GM18505 (cell line): Measurements from ENCODE around the gene CNNM1.

ENCODE experiments used
- ATAC-seq: cut with Tn5 transposase; IDR thresholded peaks from one replicate; pipeline ENCODE4 v1.9.1; 2021; ENCODE audit not compliant: unreplicated experiment
- POLR2A ChIP-seq: IDR thresholded peaks from 4 replicates; pipeline ENCODE4 v1.6.1; 2011; ENCODE audit warnings: borderline replicate concordance; ENCODE audit not compliant: insufficient read depth, insufficient read length; ENCODE audit errors: extremely low read depth

CNNM1 gene

GRCh38 chr10:99318475-99318874, 10.7 kb upstream of the CNNM1 start:
- TF ChIP-seq POLR2A: no peak
- ATAC-seq: no peak

- no peak for TF ChIP-seq POLR2A
- ATAC-seq: no peak
Observed at GRCh38 chr10:99325281-99325680, 3.9 kb upstream of the CNNM1 start.

GRCh38 chr10:99326871-99327270, 2.3 kb upstream of the CNNM1 start:
- TF ChIP-seq POLR2A: no peak
- ATAC-seq: no peak

- ATAC-seq: no peak
- TF ChIP-seq POLR2A: no peak
Observed at GRCh38 chr10:99328579-99329303, 415 bp upstream of the CNNM1 start.

- TF ChIP-seq POLR2A: no peak
- ATAC-seq: peak; percentile 45
Observed at GRCh38 chr10:99329554-99330346, 594 bp downstream of the CNNM1 start.

- no peak for TF ChIP-seq POLR2A
- ATAC-seq: no peak
Observed at GRCh38 chr10:99330347-99330924, 1.3 kb downstream of the CNNM1 start.

- no peak for ATAC-seq
- no peak for TF ChIP-seq POLR2A
Observed at GRCh38 chr10:99331207-99331803, 2.1 kb downstream of the CNNM1 start.

DNA sequence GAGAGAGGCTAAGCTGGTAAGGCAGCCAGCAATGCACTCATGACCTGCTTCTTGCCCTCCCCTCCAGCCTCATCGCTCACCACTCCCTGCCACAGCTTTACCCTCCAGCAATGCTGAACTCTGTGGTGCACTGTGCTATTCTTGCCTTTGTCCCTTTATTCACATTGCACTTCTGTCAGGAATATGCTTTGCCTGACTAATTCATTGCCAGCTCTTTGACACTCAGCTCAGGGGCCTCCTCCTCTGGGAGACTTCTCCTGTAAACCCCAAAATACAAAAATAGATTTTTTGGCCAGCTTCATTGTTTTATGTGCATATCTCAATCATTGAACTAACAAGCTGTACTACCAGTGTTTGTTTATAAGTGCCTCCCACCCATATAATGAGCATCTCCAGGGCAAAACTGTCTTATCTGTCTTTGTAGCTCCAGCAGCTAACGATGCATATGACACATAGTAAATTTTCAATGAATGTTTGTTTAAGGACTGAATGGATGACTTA, 8.2 kb downstream of the CNNM1 start:
- no peak for ATAC-seq

GRCh38 chr10:99337901-99338300, 8.7 kb downstream of the CNNM1 start:
- ATAC-seq: no peak
- TF ChIP-seq POLR2A: no peak

More for the DNA sequence above, 8.2 kb downstream of the CNNM1 start:
- no peak for TF ChIP-seq POLR2A

- no peak for ATAC-seq
Observed at GRCh38 chr10:99339077-99339476, 9.9 kb downstream of the CNNM1 start.

DNA sequence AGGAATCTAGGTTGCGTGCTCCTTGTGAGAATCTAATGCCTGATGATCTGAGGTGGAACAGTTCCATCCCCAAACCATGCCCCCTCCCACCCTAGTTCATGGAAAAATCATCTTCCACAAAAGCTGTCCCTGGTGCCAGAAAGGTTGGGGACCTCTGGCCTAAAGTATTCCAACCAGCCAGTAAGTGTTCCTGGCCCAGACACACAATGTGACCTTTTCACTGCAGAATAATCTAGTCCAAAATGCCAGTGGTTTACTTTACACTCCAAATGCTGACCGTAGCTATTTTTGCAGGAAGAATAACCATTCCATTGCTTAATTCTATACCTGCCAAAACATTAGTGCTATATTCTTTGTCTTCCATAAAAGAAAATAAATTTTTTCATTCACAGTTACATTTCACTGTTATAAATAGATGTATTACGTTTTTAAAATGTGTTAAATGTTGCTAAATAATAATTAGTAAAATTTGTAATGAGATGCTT, 10.4 kb downstream of the CNNM1 start:
- ATAC-seq: no peak
- no peak for TF ChIP-seq POLR2A

More at GRCh38 chr10:99339077-99339476, 9.9 kb downstream of the CNNM1 start:
- TF ChIP-seq POLR2A: no peak

GRCh38 chr10:99340650-99341049, 11.5 kb downstream of the CNNM1 start:
- no peak for ATAC-seq
- TF ChIP-seq POLR2A: no peak

- ATAC-seq: no peak
- TF ChIP-seq POLR2A: no peak
Observed at GRCh38 chr10:99341248-99341647, 12.1 kb downstream of the CNNM1 start.

- ATAC-seq: no peak
- no peak for TF ChIP-seq POLR2A
Observed at GRCh38 chr10:99341860-99342490, 12.8 kb downstream of the CNNM1 start.
